HCEC 1CT (cell line): ENCODE data around the gene KCNK7.

Experiments
- DNase-seq: peaks from one replicate; pipeline ENCODE4 v3.0.0-alpha.2; 2017

KCNK7 gene

DNA sequence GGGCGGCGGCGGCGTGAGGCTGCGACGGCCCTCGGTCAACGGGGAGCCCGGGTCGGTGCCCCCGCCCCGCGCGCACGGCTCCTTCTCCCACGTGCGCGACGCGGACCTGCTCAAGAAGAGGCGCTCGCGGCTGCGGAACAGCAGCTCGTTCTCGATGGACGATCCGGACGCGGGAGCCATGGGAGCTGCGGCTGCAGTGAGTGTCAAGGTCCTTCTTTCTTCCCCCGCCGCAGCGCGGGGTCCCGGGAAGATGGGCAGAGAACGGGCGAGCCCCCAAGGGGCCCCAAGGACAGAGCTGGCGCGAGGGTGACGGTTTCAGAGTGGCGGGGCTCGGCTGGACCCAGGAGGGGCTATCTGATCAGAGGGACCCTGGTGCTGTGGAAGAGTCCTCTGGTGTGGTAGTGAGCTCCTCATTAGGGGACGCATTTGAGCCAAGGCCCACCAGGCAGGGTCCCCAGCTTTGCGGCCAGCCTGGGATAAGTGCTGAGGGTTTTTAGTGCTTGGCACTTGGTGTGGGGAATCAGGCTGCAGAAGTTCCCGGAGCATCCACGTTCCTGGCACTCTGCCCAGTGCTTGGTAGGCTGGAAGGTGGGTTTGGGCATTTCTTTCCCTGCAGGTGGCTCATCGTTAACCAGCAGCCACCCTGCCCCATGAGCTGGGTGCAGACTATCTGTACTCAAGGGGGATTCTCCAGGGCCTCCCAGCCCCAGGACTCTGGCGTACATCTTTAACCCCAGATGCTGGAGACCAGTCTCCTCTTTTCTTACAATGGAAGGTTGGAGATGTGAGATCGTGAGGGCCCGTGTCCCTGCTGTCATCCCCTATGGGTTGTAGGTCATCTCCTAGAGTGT is 10.0 kb downstream of the KCNK7 start:
- DNase-seq: no peak

DNA sequence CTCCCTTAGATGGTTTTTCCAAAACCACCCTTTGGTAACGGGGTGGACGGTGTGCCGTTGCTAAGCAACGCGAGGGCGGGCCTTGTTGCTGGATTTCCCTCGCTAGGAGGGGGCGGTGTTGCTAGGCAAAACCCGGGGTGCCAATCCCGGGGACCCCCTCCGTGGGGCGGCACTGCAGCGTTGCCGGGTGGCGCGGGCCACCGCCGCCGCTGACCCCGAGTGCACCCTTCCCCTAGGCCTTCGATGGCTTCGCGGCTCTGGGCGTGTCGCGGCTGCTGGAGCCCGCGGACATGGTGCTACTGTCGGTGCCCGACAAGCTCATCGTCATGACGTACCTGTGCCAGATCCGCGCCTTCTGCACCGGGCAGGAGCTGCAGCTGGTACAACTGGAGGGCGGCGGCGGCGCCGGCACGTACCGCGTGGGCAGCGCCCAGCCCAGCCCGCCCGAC is 10.9 kb downstream of the KCNK7 start:
- DNase-seq: no peak

DNA sequence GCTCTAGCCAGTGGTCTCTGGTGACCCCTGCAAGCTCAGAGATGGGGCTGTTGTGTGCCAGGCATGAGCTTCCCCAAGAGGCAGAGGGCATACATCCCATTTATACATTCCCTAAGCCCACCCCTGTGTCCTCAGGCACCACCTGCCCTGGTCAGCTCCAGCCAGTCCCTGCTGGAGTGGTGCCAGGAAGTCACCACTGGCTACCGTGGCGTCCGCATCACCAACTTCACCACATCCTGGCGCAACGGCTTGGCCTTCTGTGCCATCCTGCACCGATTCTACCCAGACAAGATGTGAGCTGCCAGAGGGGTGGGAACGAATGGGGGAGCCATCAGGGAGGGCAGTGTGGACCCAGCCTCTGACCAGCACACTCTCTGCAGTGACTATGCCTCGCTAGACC is 11.5 kb downstream of the KCNK7 start:
- DNase-seq: no peak

DNA sequence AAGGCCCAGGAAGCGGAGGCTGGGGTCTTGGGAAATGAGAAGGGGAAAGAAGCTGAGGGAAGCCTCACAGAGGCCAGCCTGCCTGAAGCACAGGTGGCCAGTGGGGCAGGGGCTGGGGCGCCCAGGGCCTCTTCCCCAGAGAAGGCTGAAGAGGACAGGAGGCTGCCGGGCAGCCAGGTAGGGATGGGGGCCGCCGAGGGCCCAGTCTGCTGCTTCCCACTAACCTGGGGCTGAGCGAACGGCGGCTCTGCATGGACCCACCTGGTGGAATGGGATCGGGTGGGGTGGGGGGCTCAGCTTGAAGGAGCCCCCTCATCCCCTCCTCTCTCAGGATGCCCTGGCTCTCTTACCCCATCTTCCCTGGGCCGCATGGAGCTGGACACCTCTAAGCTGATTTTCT is 12.0 kb downstream of the KCNK7 start:
- no peak for DNase-seq

DNA sequence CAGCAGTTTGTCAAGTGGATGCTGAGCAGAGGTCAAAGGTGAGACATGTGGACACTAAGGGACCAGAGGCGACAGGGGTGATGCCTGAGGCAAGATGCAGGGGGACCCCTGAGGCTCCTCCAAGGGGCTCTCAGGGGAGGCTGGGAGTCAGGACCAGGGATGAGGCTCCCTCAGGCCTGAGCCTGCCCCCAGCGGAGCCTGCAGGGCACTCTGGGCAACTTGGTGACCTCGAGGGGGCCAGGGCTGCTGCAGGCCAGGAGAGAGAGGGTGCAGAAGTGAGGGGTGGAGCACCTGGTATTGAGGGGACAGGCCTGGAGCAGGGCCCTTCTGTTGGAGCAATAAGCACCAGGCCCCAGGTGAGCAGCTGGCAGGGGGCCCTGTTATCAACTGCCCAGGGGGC is 13.7 kb downstream of the KCNK7 start:
- no peak for DNase-seq

DNA sequence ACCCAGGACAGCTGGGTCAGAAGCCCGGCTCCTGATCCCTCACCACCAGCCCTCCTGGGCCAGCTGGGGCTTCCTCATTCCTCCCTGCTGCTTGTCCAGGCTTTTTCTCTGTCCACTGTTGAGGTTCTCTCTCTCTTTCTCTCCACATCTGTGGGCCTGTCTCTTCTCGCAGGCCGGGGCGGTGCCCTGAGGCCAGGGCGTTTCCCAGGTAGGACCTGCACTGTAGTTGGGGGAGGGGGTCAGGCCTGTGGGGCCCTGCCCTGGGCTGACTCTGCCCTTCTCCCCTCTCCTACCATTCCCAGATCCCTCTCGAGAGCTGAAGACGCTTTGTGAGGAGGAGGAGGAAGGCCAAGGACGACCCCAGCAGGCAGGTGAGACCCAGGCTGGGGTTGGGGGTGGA is 14.8 kb downstream of the KCNK7 start:
- DNase-seq: no peak

DNA sequence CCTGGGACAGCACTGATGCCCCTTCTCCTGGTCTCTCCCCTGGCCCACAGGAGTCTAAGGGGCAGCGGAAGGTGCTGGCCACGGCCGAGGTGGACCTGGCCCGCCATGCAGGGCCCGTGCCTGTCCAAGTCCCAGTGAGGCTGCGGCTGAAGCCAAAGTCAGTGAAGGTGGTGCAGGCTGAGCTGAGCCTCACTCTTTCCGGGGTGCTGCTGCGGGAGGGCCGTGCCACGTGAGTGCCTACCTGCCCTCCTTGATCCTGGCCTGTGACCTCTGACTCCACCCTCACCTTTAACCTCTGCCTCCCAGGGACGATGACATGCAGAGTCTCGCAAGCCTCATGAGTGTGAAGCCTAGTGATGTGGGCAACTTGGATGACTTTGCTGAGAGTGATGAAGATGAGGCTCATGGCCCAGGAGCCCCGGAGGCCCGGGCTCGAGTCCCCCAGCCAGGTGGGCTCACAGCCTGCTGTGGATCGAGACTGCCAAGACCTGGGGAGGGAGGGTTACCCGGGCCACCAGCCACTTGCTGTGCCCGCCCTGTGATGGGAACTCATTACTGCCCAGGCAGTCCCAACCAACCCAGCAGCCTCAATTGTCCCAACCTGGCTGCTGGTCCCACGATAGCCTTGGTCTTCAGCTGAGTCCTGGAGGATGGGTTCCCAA is 15.4 kb downstream of the KCNK7 start:
- DNase-seq: no peak

DNA sequence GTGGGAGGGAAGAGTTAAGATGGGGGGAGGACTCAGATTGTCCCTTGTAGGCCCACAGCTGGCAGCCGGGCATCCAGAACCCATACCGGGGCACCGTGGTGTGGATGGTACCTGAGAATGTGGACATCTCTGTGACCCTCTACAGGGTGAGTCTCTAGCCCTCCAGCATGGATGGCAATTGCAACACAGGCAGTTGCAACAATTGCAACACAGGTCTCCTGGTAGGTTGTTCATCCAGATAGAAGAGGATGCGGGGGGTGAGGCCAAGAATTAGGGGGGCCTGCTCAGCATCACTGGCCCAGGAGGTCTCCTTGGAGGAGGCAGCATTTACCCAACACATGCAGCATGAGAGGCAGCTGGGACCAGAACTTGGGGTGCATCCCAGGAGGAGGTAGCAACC is 16.3 kb downstream of the KCNK7 start:
- no peak for DNase-seq

DNA sequence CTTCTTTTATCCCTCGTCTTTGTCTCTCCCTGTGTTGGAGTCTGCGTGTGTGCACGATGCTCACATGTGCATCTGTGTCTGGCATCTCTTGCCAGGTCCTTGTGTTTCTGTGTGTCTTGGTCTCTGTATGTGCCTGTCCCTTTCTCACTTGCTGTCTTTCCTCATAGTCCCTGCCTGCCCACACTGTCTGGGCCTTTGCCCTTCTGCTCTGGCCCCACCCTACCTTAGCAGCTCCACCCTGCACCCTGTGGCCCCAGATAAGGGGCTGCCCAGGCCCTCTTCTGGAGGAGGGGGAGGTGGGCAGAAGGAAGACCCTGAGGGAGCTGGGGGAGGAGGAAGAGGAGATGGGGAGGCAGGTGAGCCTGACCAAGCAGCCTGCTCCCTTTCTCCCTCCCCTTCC is 16.9 kb downstream of the KCNK7 start:
- no peak for DNase-seq

DNA sequence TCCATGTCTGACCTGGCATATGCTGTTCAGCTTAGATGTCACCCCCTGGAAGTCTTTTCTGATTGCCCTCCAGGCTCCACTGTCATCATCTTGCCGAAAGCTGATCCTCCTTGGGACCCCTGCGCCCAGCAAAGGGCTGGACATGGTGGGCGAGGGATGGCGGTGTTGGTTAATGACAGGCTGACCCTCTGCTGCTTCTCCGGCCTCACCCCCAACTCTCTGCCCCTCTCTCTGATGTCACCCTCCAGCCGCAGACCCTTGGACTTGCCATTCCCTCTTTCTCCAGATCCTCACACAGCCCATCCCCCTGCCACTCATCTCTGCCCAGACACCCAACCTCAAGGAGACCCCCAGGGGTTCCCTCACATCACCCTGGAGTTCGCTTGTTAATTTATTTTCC is 17.5 kb downstream of the KCNK7 start:
- DNase-seq: no peak

DNA sequence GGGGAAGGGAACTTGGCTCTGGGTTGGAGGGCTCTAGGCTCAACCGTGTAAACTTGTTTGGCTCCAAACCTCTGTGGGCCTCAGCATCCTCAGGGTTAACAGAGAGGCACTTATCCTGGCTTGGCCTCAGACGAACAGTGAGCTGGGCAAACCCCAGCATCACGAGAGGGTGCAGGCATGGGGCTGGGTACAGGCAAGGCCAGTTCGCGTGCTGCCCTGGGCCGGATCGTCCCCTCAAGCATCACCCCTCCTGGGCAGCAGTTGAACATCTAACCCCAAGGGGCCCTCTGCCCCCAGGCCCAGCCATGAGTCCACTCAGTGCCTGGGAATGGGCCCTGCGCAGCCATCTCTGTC is 17.9 kb downstream of the KCNK7 start:
- no peak for DNase-seq

DNA sequence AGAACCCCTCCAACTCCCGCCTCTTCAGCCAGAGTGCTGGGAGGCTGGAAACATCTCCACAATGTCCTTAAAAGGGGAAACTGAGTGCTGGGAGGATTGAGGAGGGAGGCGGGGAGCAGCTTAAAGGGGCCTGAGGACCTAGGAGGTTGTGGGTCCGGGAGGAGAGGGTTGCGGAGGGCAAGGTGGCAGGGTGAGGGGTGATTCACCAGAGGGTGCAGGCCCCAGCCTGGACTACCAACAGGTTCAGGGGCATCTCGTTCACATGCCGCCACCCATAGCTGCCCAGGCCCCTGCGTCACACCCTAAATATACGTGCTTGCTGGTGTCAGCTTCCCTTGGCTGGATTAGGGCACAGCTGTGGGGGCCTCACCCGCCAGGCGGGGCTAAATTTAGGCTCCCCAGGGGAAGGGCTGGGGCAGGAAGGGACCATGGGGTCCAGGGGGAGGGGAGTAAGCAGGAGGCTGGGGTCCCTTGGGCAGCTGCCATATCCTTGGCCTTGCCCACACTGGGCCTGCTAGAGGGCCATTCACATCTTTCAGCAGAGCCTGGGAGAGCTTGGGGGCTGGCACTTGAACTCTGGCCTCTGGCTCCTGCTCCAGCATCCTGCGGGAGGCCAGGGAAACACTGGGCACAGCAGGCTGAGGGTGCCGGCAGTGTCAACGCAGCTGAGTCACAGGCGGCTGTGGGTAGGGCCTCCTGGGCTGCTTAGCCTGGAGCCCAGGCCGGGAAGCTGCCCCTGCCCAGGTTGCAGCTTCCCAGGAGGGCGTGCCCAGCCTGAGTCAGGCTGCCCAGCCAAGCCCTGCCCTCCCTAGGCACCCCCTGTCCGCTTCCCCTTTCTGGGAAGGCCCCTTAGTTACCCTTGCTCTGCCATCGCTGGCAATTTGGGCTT is 18.5 kb downstream of the KCNK7 start:
- peak; percentile 70 for DNase-seq

DNA sequence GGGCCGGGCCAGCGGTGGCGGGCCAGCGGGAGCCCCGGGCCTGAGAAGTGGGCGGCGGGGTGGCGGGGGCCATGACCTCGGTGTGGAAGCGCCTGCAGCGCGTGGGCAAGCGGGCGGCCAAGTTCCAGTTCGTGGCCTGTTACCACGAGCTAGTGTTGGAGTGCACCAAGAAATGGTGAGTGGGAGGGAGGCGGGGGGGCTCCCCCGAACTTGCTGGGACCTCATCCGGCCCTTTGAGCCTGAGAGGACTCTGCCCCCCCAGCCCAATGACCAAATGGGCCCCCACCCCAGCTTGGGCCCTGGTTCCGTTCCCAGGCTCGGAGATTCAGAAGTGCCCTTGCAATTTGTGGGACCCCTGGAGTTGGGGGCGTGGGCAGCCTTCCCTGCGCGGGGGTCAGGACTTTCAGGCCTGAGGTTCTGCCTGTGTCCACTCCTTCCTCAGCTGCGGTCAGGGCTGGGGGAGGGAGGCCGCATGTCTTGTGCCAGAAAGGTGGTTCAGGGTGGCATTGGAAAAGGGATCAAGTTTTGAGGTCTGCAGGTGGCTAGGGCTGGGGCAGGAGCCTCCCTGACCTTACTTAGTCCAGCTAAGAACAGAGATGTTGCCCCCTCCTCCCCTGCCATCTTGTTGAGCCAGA is 19.3 kb downstream of the KCNK7 start:
- no peak for DNase-seq

DNA sequence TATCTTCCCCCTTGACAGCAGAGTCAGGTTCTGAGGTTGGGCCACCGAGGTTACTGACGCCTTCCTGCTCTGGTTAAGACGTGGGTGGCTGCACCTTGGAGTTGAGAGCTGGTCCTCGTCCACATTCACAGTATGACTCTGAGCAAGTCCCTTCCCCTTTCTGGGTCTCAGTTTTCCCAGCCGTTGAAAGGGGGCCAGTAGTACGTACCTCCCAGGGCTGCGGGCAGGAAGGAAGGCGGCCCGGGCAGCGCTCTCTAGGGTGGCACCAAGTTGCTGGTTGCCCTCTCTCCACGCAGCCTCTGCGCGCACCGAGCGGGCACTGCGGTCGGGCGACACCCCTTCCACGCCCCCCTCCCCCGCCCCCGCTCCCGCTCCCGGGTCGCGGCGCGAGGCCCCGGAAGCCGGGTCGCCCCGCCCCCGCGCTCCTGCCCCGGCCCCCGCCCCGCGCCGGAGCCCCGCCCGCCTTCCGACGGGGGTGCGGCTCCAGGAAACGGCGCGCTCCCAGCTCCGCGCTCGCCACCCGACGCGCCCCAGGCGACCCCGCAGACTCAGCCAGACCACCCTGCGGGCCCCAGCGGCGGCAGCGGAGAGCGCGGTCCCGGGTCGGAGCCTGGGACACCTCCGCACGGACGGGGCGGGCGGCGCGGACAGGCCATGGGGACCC is 19.9 kb downstream of the KCNK7 start, which contains the start of gene EHBP1L1:
TSS of gene EHBP1L1 (plus strand) at position 486 of the 664 bp plus-strand sequence. CDS start 250 bp downstream, outside the sequence.
- DNase-seq: peak; percentile 32

DNA sequence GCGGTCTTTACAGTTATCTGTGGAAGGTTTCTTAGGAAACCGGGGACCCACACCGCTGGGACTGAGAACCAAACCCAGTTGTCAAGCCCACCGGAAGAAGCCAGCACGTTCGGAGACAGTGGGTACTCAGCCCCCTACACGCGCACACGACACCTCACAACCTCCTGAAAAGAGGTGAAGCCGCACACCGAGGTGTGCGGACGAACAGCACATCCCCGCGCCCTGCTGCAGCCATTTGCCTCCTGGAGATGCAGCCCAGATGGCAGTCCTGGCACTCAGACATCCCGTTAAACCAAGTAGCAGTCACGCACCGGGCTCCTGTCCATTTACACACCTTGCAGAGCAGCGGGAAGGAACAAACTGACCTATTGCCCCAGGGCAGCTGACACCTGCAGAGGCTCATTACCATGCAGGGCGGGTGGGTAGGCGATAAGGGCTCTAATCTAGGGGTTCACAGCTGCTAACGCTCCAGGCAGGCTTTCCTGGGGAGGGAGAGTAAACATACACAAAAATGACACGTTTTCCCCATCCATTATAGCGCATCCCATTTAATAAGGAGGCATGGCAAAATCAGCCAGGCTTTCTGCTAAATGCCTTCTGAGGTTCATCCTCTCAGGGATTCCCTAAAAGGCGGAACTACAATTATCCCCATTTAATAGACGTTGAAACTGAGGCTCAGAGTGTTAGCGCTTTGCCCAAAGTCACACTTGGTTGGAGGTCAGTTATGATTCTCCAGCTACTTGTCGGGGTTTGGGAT is 20.6 kb downstream of the KCNK7 start:
- no peak for DNase-seq

DNA sequence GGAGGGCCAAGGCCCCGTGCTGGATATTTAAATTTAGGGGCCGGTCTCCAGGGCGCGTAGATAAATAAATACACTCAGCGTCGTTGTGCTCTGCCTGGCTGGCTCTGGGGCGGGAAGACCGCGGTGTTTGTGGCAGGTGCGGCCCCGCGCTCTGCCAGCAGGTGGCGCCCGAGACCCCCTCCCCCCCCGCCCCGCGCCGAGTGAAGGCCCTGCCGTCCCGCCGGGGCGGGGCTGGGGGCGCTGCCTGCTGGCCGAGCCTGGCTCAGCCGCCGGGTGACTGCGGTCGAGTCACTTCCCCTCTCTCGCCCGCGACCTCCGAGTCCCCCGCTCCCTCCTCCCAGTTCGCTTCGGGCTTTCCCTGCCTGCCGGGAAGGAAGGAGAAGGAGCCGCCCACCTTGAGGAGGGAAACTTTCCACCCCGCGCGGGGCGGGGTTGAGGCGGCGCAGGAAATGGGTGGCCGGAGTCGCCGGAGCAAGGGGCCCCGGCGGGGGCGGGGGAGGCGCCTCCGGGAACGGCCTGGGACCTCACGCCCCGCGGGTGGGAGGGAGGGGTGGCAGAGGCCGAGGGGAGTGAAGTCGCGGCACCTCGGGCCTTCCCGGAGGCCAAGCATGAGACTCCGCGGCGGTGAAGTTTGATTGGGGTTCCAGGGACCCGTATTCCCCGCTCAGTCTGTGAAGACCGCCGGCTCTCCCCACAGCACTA is 21.3 kb downstream of the KCNK7 start:
- peak; percentile 95 for DNase-seq

DNA sequence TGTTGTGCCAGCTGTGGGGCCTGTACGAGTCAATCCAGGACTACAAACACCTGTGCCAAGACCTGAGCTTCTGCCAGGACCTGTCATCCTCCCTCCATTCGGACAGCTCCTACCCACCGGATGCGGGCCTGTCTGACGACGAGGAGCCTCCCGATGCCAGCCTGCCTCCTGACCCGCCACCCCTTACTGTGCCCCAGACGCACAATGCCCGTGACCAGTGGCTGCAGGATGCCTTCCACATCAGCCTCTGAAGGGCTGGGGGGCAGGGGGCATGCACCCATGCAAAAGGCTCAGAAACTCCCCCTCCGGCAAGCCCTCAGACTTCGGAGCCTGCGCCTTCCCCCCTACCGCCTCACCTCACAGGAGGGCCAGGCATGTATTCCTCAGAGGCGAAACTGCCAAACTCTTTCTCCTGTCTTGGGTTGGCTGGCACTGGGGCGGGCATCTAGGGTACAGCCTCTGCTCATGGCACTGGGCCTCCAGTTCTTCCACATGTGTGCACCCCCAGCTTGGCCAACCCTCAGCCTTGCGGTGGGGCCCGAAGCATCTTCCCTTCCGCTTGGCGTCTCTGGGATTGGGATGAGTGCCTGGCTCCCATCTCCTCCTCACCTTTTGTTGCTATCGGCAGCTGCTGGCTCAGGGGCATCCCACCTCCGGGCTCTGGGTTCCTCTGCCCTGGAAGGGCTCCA is 22.1 kb downstream of the KCNK7 start:
- DNase-seq: no peak

DNA sequence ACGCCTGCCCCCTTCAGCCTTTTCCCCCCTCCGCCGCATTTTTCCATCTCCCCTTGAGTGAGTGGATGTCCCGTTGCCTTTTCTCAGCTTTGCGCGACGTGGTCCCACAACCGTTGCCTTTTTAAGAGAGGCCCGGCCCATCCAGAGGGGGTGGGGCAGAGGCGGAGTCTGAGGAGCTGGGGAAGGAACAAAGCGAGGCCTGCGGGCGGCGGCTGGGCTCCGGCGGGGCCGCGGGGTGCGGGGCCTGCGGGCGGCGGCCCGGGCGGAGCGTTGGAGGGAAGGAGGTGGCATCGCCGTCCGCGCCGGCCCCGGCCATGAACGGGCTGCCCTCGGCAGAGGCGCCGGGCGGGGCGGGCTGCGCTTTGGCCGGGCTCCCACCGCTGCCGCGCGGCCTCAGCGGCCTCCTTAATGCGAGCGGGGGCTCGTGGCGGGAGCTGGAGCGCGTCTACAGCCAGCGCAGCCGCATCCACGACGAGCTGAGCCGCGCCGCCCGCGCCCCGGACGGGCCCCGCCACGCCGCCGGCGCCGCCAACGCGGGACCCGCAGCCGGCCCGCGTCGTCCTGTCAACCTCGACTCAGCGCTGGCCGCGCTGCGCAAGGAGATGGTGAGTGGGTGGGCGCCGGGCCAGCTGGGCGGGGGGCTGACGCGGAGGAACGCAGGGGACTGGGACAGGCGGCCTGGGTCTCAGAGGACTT is 23.1 kb downstream of the KCNK7 start, which contains the start of gene FAM89B:
TSS of gene FAM89B (plus strand) at position 183 of the 696 bp plus-strand sequence. CDS start at position 315, 132 bp downstream.
- DNase-seq: peak; percentile 80

DNA sequence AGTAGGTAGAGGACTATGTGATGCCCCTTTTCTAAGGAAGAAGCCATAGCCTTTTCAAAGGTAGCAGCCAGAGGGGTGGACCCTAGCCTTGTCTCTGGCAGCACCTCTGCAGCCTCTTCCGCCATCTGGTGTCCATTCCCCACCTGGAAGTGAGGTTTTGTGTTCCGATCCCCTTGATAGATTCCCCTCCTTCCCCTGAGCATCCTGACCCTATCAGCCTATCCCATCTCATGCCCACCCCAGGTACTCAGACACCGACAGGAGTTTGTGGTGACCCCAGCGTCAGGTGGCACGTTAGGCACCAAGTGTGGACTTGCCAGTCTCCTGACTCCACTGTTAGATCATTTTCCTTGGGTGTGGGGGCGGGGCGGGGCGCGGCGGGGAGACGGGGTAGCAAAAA is 23.7 kb downstream of the KCNK7 start:
- DNase-seq: peak; percentile 33
